Loucy (cell line): Measurements from ENCODE around the gene TRIM52.

Experiments
- H2AFZ ChIP-seq: fragments of 200-600 bp; sonication (generic); 2 replicates; pipeline ENCODE4 v1.6.0; 2016; ENCODE audit warnings: antibody characterized with exemption, mild to moderate bottlenecking, low read length, moderate library complexity
- H3F3A ChIP-seq: fragments of 200-600 bp; 2 replicates; pipeline ENCODE4 v1.6.0; 2016; ENCODE audit warnings: antibody characterized with exemption, low read depth, mild to moderate bottlenecking
- H3K27me3 ChIP-seq: fragments of 200-600 bp; sonication (generic); 2 replicates; pipeline ENCODE4 v1.6.1; 2014; ENCODE audit warnings: low read length, mild to moderate bottlenecking; ENCODE audit not compliant: insufficient read depth, poor library complexity, severe bottlenecking
- H3K36me3 ChIP-seq: fragments of 200-600 bp; sonication (generic); 2 replicates; pipeline ENCODE4 v1.6.1; 2016; ENCODE audit warnings: low read length; ENCODE audit not compliant: insufficient read depth
- H3K4me1 ChIP-seq: fragments of 200-600 bp; sonication (generic); 2 replicates; pipeline ENCODE4 v1.5.1; 2014; ENCODE audit warnings: low read length, mild to moderate bottlenecking; ENCODE audit not compliant: insufficient read depth, poor library complexity, severe bottlenecking
- H3K4me2 ChIP-seq: fragments of 200-600 bp; sonication (generic); 2 replicates; pipeline ENCODE4 v1.6.0; 2014; ENCODE audit warnings: antibody characterized with exemption, low read length, low read depth, mild to moderate bottlenecking; ENCODE audit not compliant: poor library complexity, severe bottlenecking
- H3K4me3 ChIP-seq: fragments of 200-600 bp; sonication (generic); 2 replicates; pipeline ENCODE4 v1.5.1; 2014; ENCODE audit warnings: low read length, mild to moderate bottlenecking, mixed read lengths; ENCODE audit not compliant: poor library complexity, severe bottlenecking
- H3K79me2 ChIP-seq: fragments of 200-600 bp; sonication (generic); 2 replicates; pipeline ENCODE4 v1.6.1; 2014; ENCODE audit warnings: low read length; ENCODE audit not compliant: insufficient read depth
- H3K9ac ChIP-seq: fragments of 200-600 bp; sonication (generic); 2 replicates; pipeline ENCODE4 v1.6.0; 2014; ENCODE audit warnings: mild to moderate bottlenecking, low read depth, low read length, moderate library complexity; ENCODE audit not compliant: poor library complexity, severe bottlenecking
- H3K9me2 ChIP-seq: fragments of 200-600 bp; sonication (generic); replicated peaks from 2 replicates; pipeline ENCODE4 v1.6.1; 2016; ENCODE audit warnings: low read depth, low read length, mixed read lengths
- H3K9me3 ChIP-seq: fragments of 200-600 bp; sonication (generic); 2 replicates; pipeline ENCODE4 v1.6.1; 2014; ENCODE audit warnings: mild to moderate bottlenecking, antibody characterized with exemption, low read length, low read depth; ENCODE audit not compliant: insufficient read depth
- H4K20me1 ChIP-seq: fragments of 200-600 bp; sonication (generic); 2 replicates; pipeline ENCODE4 v1.6.0; 2014; ENCODE audit warnings: antibody characterized with exemption, low read length, mild to moderate bottlenecking; ENCODE audit not compliant: insufficient read depth, poor library complexity, severe bottlenecking
- CTCF ChIP-seq: fragments of 200-600 bp; sonication (generic); conservative IDR thresholded peaks from 2 replicates; pipeline ENCODE4 v1.5.1; 2014; ENCODE audit warnings: mild to moderate bottlenecking, antibody characterized with exemption, low read length
- EZH2phosphoT487 ChIP-seq: fragments of 200-600 bp; IDR thresholded peaks from 2 replicates; pipeline ENCODE4 v1.6.1; 2018; ENCODE audit warnings: antibody characterized with exemption, mild to moderate bottlenecking, moderate library complexity, borderline replicate concordance

Gene TRIM52

GRCh38 chr5:181248277-181248676, 12.7 kb downstream of the TRIM52 start:
- Histone ChIP-seq H3K9me3 (no peaks in the 10 kb centered on the region), H3K9me2 (no peaks in the 10 kb centered on the region), H3K27me3 (peaks cover 5% of the 10 kb centered on the region), H3K9ac (peak overlapping the region; percentile 38), H3K4me2 (peak overlapping the region; percentile 86), H4K20me1 (peaks cover 15% of the 10 kb centered on the region), H3K4me3 (peak overlapping the region; percentile 77), H3F3A (no peaks in the 10 kb centered on the region), H2AFZ (no peak overlapping the region), H3K4me1 (peaks cover 19% of the 10 kb centered on the region), H3K36me3 (no peaks in the 10 kb centered on the region), H3K79me2 (peaks cover 72% of the 10 kb centered on the region)
- no peak for TF ChIP-seq EZH2phosphoT487
- TF ChIP-seq CTCF: no peak

DNA sequence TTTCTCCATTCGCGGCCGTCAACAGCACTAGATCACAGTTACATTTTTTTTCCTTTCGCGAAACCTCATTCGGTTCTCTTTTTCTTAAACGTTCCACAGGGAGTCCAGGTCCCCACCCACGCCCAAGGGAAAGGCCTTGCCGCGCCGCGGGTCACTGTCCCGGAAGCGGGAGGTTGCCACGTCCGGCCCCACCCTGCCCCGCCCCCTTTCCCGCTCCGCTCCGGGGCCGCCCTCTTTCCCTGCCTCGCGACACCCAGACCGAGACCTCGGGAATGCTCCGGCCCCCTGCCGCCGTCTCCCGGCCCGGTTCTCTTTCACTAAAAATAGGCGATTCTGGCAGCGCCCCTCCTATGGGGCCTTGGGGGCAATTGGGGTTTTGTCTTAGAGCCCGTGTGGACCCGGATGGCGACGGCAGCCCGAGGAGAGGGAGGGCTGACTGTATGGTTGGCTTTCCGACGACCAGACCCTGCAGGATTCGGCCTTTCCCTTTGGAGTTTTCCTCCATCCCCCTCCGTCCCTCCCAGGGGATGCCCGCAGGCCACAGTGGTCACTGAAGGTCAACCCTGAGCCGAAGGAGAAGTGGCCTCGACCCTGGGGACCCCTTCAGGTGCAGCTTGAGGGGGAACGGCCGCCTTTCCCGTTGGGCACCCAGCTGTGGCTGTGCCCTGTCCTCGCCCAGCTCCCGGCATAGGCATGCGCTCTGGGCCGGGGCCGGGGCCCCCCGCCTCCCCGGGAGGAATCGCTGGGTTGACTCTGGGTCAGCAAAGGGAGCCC, 14.5 kb downstream of the TRIM52 start:
- TF ChIP-seq EZH2phosphoT487: no peak
- TF ChIP-seq CTCF: no peak
- H3K4me1 ChIP-seq: peaks cover 13% of the 10 kb centered on the region
- peaks cover 29% of the 10 kb centered on the region for H4K20me1 ChIP-seq
- peaks cover 7% of the 10 kb centered on the region; the same call in 1 of the 2 replicates for H3K36me3 ChIP-seq
- peaks cover 5% of the 10 kb centered on the region for H3K27me3 ChIP-seq
- peaks cover 3% of the 10 kb centered on the region; the same call in 1 of the 2 replicates for H3F3A ChIP-seq
- H3K79me2 ChIP-seq: peaks cover 79% of the 10 kb centered on the region
- no peaks in the 10 kb centered on the region for H3K9me2 ChIP-seq
- H2AFZ ChIP-seq: peak overlapping the region; percentile 90
- H3K9me3 ChIP-seq: no peaks in the 10 kb centered on the region
- peak overlapping the region; percentile 98 for H3K9ac ChIP-seq
- H3K4me3 ChIP-seq: peak overlapping the region; percentile 77
- H3K4me2 ChIP-seq: peak overlapping the region; percentile 86

DNA sequence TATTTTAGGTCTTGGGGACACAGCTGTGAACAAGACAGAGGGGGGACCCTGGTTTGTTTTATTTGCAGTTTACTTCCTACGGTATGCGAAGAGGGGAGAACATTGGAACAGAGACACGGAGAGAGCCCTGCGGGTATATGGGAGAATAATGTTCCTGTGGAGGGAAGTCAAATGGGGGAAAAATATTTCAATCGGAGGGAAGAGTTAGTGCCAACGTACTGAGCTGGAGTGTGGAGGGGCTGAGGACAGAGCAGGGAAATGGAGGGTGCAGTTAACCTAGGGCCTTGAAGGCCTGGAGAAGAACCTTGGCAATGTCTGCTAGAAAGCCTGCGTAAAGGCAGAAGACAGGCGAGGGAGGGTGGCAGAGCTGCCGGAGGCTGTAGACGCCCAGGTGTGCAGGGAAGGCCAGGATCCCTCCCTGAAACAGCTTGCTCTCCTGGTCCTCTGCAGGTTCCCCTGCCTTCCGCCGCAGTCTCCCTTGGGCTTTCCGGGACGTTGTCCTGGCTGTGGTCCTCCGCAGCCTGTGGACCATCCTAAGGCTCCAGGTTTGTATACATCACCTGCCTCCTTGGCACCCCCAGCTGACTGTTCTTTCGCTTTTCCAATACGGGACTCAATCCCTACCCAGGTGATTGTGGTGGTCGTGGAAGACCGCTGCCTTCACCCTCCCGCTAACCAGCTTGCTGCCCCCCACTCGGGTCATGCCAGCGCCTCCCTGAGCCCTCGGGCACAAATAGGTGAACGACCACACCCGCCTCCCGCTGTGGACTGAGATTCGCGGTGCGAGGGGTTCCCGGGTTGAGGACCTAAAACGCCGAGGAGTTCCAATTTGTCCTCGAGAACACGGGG, 15.3 kb downstream of the TRIM52 start:
- peaks cover 5% of the 10 kb centered on the region for H3K27me3 ChIP-seq
- peak overlapping the region; percentile 77 for H3K4me3 ChIP-seq
- peaks cover 7% of the 10 kb centered on the region; the same call in 1 of the 2 replicates for H3K36me3 ChIP-seq
- H3K9me2 ChIP-seq: no peaks in the 10 kb centered on the region
- H3K79me2 ChIP-seq: peaks cover 84% of the 10 kb centered on the region
- H3K9ac ChIP-seq: peak overlapping the region; percentile 98
- TF ChIP-seq EZH2phosphoT487: no peak
- no peak for TF ChIP-seq CTCF
- H3K4me2 ChIP-seq: peak overlapping the region; percentile 86
- H3F3A ChIP-seq: peaks cover 3% of the 10 kb centered on the region; the same call in 1 of the 2 replicates
- peaks cover 35% of the 10 kb centered on the region for H4K20me1 ChIP-seq
- H3K9me3 ChIP-seq: no peaks in the 10 kb centered on the region
- H3K4me1 ChIP-seq: peaks cover 13% of the 10 kb centered on the region
- H2AFZ ChIP-seq: peak overlapping the region; percentile 90
